SJSA1 (cell line): ENCODE measurements around the gene PEAK1. TPM values are rescaled to one million over a fixed set of nuclear protein-coding genes. Genes with fewer than 3 reads are reported as not detected.
"Not testable (repeated sequence)": the region's sequence is repeated elsewhere in the genome, so short reads cannot be mapped to it uniquely, and the experiment has no call there.

Experiments
- DNase-seq, 2 experiments: peaks; one replicate each; pipeline ENCODE4 v3.0.0-alpha.2; 2015 to 2020; ENCODE audit warnings: low spot score in 2 of 2, low read depth in 1 of 2
- H3K27ac ChIP-seq: fragments of 250-450 bp; sonication (Bioruptor Pico); 2 replicates; pipeline ENCODE4 v1.5.1; 2020; ENCODE audit warnings: mild to moderate bottlenecking, moderate library complexity
- H3K27me3 ChIP-seq: fragments of 250-450 bp; sonication (Bioruptor Pico); replicated peaks from 2 replicates; pipeline ENCODE4 v1.5.1; 2020; ENCODE audit warnings: mild to moderate bottlenecking, moderate library complexity
- H3K36me3 ChIP-seq: fragments of 250-450 bp; sonication (Bioruptor Pico); 2 replicates; pipeline ENCODE4 v1.5.1; 2020; ENCODE audit warnings: mild to moderate bottlenecking
- H3K4me1 ChIP-seq: fragments of 250-450 bp; sonication (Bioruptor Pico); replicated peaks from 2 replicates; pipeline ENCODE4 v1.6.1; 2021; ENCODE audit warnings: mild to moderate bottlenecking
- H3K4me3 ChIP-seq: fragments of 250-450 bp; sonication (Bioruptor Pico); 2 replicates; pipeline ENCODE4 v1.5.1; 2020; ENCODE audit warnings: mild to moderate bottlenecking
- H3K9me3 ChIP-seq: fragments of 250-450 bp; sonication (Bioruptor Pico); replicated peaks from 2 replicates; pipeline ENCODE4 v1.5.1; 2020; ENCODE audit warnings: mild to moderate bottlenecking
- total RNA-seq: library from RNA; depleted of rRNA; stranded (reverse); fragments of >200 nt; shearing (Covaris generic); gene quantifications from 2 replicates; pipeline ENCODE4 v1.2.3, GENCODE V29; 2014

PEAK1 gene
- total RNA-seq, 1 experiment from 2014 or later = 57.3 TPM

DNA sequence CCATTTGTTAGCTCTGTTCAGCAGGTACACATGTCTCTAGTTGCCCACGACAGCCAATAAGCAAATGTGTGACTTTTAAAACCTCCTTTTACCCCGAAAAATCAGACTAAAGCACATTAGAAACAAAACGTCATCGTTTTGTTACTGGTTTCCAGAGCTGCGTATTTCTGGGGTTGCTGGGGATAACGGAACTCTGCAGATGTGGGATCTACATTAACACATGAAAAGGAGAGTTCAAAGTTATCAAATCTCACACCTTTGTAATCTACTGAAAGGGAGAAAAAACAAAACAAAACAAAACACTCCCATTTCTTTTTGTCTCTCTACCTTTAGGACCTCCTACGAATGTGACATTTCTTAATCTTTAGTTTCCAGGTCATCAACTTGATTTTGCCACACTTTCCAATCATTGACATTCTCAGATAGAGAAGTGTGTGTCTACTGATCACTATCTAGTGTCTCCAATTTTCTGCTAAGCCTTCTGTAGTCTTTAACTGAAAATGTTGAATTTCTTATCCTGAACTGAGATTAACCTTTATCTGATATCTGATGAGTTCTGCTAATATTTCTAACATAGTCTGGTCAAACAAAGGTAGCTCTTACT lies 256.0 kb downstream of the PEAK1 start:
- no peaks in the 10 kb centered on the region for H3K9me3 ChIP-seq
- peaks cover 8% of the 10 kb centered on the region; the same call in 1 of the 2 replicates for H3K36me3 ChIP-seq
- no peak overlapping the region for H3K4me3 ChIP-seq
- H3K27ac ChIP-seq = no peak overlapping the region
- DNase-seq = no peak
- H3K4me1 ChIP-seq = no peaks in the 10 kb centered on the region
- no peaks in the 10 kb centered on the region for H3K27me3 ChIP-seq

- H3K9me3 ChIP-seq = no peaks in the 10 kb centered on the region
- DNase-seq = no peak
- H3K27me3 ChIP-seq = no peaks in the 10 kb centered on the region
- H3K36me3 ChIP-seq = peaks cover 11% of the 10 kb centered on the region; the same call in 1 of the 2 replicates
- no peaks in the 10 kb centered on the region for H3K4me1 ChIP-seq
- H3K27ac ChIP-seq = no peak overlapping the region
- H3K4me3 ChIP-seq = no peak overlapping the region
Measured at GRCh38 chr15:77162872-77163633, 256.9 kb downstream of the PEAK1 start.

DNA sequence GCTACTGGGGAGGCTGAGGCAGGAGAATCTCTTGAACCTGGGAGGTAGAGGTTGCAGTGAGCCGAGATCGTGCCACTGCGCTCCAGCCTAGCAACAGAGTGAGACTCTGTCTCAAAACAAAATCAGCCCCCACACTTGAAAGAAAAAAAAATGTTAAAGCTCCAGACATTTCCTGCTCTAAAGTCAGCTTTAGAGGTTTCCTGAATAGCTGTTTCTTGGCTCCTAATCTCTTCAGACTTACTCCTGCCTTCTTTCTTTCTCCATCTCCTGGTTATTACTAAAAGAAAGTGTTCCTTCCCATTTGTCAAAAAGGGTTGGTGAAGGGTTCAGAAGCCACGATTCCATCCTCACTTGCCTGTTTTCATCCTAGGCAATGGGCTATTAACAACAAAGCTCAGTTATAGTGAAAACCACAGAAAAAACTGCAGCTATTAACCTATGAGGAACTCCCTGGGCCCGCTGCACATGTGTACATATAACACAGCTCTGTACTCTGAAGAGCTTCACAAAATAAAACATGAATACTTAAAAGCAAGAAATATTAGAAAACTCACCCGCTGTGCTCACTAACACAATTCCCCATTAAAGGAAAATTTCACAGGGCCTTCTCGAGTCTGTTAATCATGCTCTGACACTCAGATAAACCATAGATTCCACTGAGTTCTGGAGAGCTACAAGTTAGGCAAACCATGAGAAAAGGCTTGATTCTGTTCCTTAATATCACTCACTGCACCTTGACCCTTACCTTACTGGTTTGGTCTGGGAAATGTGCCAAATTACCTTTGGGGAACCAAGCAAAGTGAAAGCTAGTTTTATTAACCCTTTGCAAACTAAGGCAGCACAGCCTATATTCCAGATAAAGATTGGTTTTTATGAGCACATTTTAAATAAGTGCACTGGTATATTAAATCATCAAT lies 259.1 kb downstream of the PEAK1 start:
- no peaks in the 10 kb centered on the region for H3K4me1 ChIP-seq
- H3K36me3 ChIP-seq = peaks cover 30% of the 10 kb centered on the region
- H3K27ac ChIP-seq = no peak overlapping the region
- no peaks in the 10 kb centered on the region for H3K9me3 ChIP-seq
- H3K27me3 ChIP-seq = no peaks in the 10 kb centered on the region
- no peak overlapping the region for H3K4me3 ChIP-seq
- no peak for DNase-seq

DNA sequence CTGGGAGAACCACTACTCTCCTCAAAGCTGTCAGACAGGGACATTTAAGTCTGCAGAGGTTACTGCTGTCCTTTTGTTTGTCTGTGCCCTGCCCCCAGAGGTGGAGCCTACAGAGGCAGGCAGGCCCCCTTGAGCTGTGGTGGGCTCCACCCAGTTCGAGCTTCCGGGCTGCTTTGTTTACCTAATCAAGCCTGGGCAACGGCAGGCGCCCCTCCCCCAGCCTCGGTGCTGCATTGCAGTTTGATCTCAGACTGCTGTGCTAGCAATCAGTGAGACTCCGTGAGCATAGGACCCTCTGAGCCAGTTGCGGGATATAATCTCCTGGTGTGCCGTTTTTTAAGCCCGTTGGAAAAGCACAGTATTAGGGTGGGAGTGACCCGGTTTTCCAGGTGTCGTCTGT lies 263.9 kb downstream of the PEAK1 start:
- not testable (repeated sequence) for H3K9me3 ChIP-seq, H3K27ac ChIP-seq, H3K4me1 ChIP-seq, DNase-seq, H3K27me3 ChIP-seq, H3K4me3 ChIP-seq
- H3K36me3 ChIP-seq = peaks cover 34% of the 10 kb centered on the region

DNA sequence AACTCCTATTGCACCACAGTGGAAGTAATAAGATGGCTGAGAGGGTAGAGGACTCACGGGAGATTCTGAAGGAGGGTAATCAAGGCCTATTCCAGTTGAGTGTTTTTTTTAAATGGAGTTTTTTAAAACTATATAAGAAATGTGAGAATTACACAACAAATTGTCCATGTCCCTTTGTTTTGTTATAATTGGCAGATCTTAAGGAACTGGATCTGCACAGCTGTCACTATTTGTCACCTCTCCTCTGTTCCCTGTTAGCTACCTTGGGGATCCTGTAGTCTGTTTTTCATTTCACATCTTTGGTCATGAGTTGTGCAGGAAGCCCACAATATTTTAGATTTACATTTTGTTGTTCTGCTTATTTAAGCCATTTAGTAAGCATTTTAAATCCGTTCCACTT lies 271.7 kb downstream of the PEAK1 start:
- DNase-seq = no peak

DNA sequence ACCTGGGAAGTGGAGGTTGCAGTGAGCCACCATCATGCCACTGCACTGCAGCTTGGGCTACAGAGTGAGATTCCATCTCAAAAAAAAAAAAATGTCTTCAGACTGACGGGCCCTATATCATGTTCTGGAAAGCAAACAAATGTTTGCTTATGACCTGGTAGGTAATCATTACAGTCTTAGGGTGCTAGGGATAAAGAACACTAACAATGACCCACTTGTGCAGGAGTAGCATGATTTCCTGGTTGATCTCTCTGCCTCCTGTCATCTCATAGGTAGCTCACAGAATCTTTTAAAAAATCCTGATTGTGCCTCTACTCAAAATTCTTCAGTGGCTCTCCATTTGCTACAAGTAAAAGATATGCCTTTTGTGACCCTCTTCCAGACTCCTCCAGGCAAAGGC lies 274.5 kb downstream of the PEAK1 start:
- H3K36me3 ChIP-seq = peaks cover 32% of the 10 kb centered on the region
- no peak for DNase-seq
- H3K4me1 ChIP-seq = peaks cover 41% of the 10 kb centered on the region
- H3K4me3 ChIP-seq = no peak overlapping the region
- peak overlapping the region; percentile 98 for H3K27ac ChIP-seq
- no peaks in the 10 kb centered on the region for H3K9me3 ChIP-seq
- no peaks in the 10 kb centered on the region for H3K27me3 ChIP-seq

More for the DNA sequence above, 271.7 kb downstream of the PEAK1 start:
- Histone ChIP-seq H3K27me3 (no peaks in the 10 kb centered on the region), H3K9me3 (no peaks in the 10 kb centered on the region), H3K4me3 (no peak overlapping the region), H3K36me3 (peaks cover 10% of the 10 kb centered on the region), H3K27ac (no peak overlapping the region), H3K4me1 (peaks cover 33% of the 10 kb centered on the region)

GRCh38 chr15:77144492-77145070 lies 275.3 kb downstream of the PEAK1 start:
- Histone ChIP-seq H3K9me3 (no peaks in the 10 kb centered on the region), H3K4me1 (peaks cover 41% of the 10 kb centered on the region), H3K27me3 (no peaks in the 10 kb centered on the region), H3K4me3 (no peak overlapping the region), H3K36me3 (peaks cover 29% of the 10 kb centered on the region), H3K27ac (peak overlapping the region; percentile 98)
- peak; percentile 74 to 96 for DNase-seq

GRCh38 chr15:77144026-77144425 lies 275.9 kb downstream of the PEAK1 start:
- Histone ChIP-seq H3K4me1 (peaks cover 41% of the 10 kb centered on the region), H3K36me3 (peaks cover 32% of the 10 kb centered on the region), H3K27me3 (no peaks in the 10 kb centered on the region), H3K27ac (peak overlapping the region; percentile 98), H3K4me3 (no peak overlapping the region), H3K9me3 (no peaks in the 10 kb centered on the region)
- DNase-seq = no peak

- no peak overlapping the region for H3K4me3 ChIP-seq
- H3K4me1 ChIP-seq = peaks cover 41% of the 10 kb centered on the region
- DNase-seq = no peak
- H3K27ac ChIP-seq = peak overlapping the region; percentile 98
- peaks cover 30% of the 10 kb centered on the region for H3K36me3 ChIP-seq
- H3K9me3 ChIP-seq = no peaks in the 10 kb centered on the region
- H3K27me3 ChIP-seq = no peaks in the 10 kb centered on the region
Measured at GRCh38 chr15:77143616-77144015, 276.3 kb downstream of the PEAK1 start.

DNA sequence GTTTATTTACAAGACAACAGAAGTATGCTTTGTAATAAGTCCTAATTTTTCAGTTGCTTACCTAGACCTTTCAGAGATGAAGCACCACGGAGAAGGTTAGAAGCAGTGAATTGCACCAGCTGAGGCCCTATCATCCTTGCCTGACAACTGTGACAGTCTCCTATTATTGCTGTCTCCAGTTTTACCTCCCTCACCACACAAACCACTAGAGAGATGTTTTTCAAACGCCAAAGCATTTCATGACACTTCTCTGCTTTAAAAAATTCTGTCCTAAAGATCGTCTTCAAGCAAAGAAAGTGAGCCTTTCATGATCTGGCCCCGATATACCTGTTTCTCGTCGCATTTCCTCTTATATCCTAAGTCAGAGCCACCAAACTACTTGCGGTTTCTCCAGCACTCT lies 276.7 kb downstream of the PEAK1 start:
- Histone ChIP-seq H3K27ac (peak overlapping the region; percentile 98), H3K36me3 (peaks cover 30% of the 10 kb centered on the region), H3K9me3 (no peaks in the 10 kb centered on the region), H3K27me3 (no peaks in the 10 kb centered on the region), H3K4me1 (peaks cover 41% of the 10 kb centered on the region), H3K4me3 (no peak overlapping the region)
- no peak for DNase-seq

DNA sequence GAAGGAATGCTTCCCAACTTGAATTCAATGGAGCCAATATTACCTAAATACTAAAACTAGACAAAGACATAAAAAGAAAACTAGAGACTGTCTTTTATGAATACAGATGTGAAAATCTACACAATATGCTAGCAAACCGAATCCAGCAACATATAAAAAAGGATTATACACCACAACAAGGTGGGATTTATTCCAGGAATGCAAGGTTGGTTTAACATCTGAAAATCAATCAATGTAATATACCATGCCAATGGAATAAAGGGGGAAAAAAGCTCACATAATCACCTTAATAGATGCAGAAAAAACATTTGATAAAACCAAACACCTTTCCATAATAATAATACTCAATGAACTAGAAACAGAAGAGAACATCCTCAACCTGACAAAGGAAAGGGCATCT lies 279.7 kb downstream of the PEAK1 start:
- H3K4me1 ChIP-seq = peaks cover 26% of the 10 kb centered on the region
- H3K36me3 ChIP-seq = peaks cover 40% of the 10 kb centered on the region
- H3K4me3 ChIP-seq = no peak overlapping the region
- H3K27me3 ChIP-seq = no peaks in the 10 kb centered on the region
- DNase-seq = no peak
- no peaks in the 10 kb centered on the region for H3K9me3 ChIP-seq
- no peak overlapping the region for H3K27ac ChIP-seq

DNA sequence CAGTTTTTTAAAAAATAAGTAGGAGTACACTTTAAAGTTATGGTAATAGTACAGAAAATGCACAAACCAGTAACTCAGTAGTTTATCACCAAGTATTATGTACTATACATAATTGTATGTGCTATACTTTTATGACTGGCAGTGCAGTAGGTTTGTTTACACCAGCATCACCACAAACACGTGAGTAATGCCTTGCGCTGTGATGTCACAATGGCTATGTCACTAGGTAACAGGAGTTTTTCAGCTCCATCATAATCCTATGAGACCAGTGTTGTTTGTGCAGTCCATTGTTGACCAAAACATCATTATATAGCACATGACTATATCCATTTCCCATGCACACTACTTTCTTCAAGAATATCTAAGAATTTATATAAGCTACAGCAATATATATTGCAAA lies 280.6 kb downstream of the PEAK1 start:
- no peak for DNase-seq
- Histone ChIP-seq H3K27ac (no peak overlapping the region), H3K9me3 (no peaks in the 10 kb centered on the region), H3K36me3 (peaks cover 47% of the 10 kb centered on the region), H3K4me1 (peaks cover 19% of the 10 kb centered on the region), H3K27me3 (no peaks in the 10 kb centered on the region), H3K4me3 (no peak overlapping the region)

- Histone ChIP-seq H3K27ac (no peak overlapping the region), H3K4me3 (no peak overlapping the region), H3K27me3 (no peaks in the 10 kb centered on the region), H3K4me1 (peaks cover 7% of the 10 kb centered on the region), H3K9me3 (no peaks in the 10 kb centered on the region), H3K36me3 (peaks cover 59% of the 10 kb centered on the region)
- no peak for DNase-seq
Measured at GRCh38 chr15:77138167-77138522, 281.8 kb downstream of the PEAK1 start.
